PC-3 (cell line): ENCODE measurements around the gene TLX3. TPM values are rescaled to one million over a fixed set of nuclear protein-coding genes. Genes with fewer than 3 reads are reported as not detected.

Source experiments
- ATAC-seq: fragments of 200-7000 bp; cut with Tn5 transposase; 2 replicates; pipeline ENCODE4 v1.9.1; 2020; ENCODE audit warnings: mild to moderate bottlenecking, moderate library complexity
- BruUV-seq: library from RNA; stranded (reverse); fragments of 400-500 nt; replicated peaks from 2 replicates; lab custom pipeline; 2021; lab: Mats Ljungman, UMichigan
- CTCF ChIA-PET: fragments of 300-600 bp; sonication (Branson Sonifier 250); formaldehyde crosslinking; loops from one replicate; lab custom pipeline; 2022; ENCODE audit warnings: antibody characterized with exemption; lab: Charles Lee
- POLR2A ChIA-PET: fragments of 300-600 bp; sonication (Branson Sonifier 250); formaldehyde crosslinking; loops from one replicate; lab custom pipeline; 2022; ENCODE audit warnings: antibody characterized with exemption; ENCODE audit not compliant: unreplicated experiment; lab: Charles Lee
- DNase-seq: peaks from one replicate; pipeline ENCODE4 v3.0.0-alpha.2; 2015
- H2AFZ ChIP-seq: fragments of 300-600 bp; sonication (generic); 2 replicates; pipeline ENCODE4 v1.6.0; 2016; ENCODE audit warnings: antibody characterized with exemption, low read length
- H3F3A ChIP-seq: fragments of 300-600 bp; sonication (generic); one replicate; pipeline ENCODE4 v1.6.0; 2017; ENCODE audit warnings: antibody characterized with exemption, low read length, control low read depth, mild to moderate bottlenecking; ENCODE audit not compliant: unreplicated experiment
- H3K27ac ChIP-seq: fragments of 300-600 bp; sonication (generic); 2 replicates; pipeline ENCODE4 v1.5.1; 2016; ENCODE audit warnings: mild to moderate bottlenecking, low read length
- H3K27me3 ChIP-seq: fragments of 300-600 bp; sonication (generic); 2 replicates; pipeline ENCODE4 v1.6.1; 2016; ENCODE audit warnings: low read length, mixed read lengths
- H3K36me3 ChIP-seq: fragments of 300-600 bp; sonication (generic); 2 replicates; pipeline ENCODE4 v1.6.1; 2016; ENCODE audit warnings: low read depth, mixed run types, low read length, mixed read lengths
- H3K4me1 ChIP-seq: fragments of 300-600 bp; sonication (generic); 2 replicates; pipeline ENCODE4 v1.5.1; 2016; ENCODE audit warnings: low read length; ENCODE audit not compliant: insufficient read depth
- H3K4me2 ChIP-seq: fragments of 300-600 bp; sonication (generic); 2 replicates; pipeline ENCODE4 v1.6.0; 2016; ENCODE audit warnings: low read length
- H3K4me3 ChIP-seq: fragments of 300-600 bp; sonication (generic); 2 replicates; pipeline ENCODE4 v1.5.1; 2016; ENCODE audit warnings: mild to moderate bottlenecking, low read length, mixed read lengths
- H3K79me2 ChIP-seq: fragments of 300-600 bp; sonication (generic); 2 replicates; pipeline ENCODE4 v1.6.1; 2017; ENCODE audit warnings: low read length, mixed read lengths
- H3K9ac ChIP-seq: fragments of 300-600 bp; sonication (generic); 2 replicates; pipeline ENCODE4 v1.6.0; 2016; ENCODE audit warnings: mild to moderate bottlenecking, low read length
- H3K9me2 ChIP-seq: fragments of 300-600 bp; sonication (generic); replicated peaks from 2 replicates; pipeline ENCODE4 v1.6.1; 2016; ENCODE audit warnings: mixed run types, low read length, mixed read lengths
- H3K9me3 ChIP-seq: fragments of 300-600 bp; sonication (generic); 2 replicates; pipeline ENCODE4 v1.6.1; 2016; ENCODE audit warnings: low read length, mixed read lengths
- H4K20me1 ChIP-seq: fragments of 300-600 bp; sonication (generic); 2 replicates; pipeline ENCODE4 v1.6.1; 2016; ENCODE audit warnings: low read length, mixed read lengths
- EZH2 ChIP-seq: fragments of 300-600 bp; sonication (generic); IDR thresholded peaks from one replicate; pipeline ENCODE4 v1.6.1; 2017; ENCODE audit warnings: antibody characterized with exemption, mild to moderate bottlenecking, low read length; ENCODE audit not compliant: unreplicated experiment
- EZH2phosphoT487 ChIP-seq: fragments of 300-600 bp; sonication (generic); IDR thresholded peaks from 2 replicates; pipeline ENCODE4 v1.6.1; 2018; ENCODE audit warnings: mild to moderate bottlenecking, antibody characterized with exemption, low read length, borderline replicate concordance
- intact Hi-C: fragments of 100-400 bp; cut with micrococcal nuclease; formaldehyde crosslinking; loops from 2 replicates; pipeline ENCODE4 v1.9.0; 2023
- total RNA-seq: library from RNA; depleted of rRNA; stranded (reverse); fragments of >200 nt; gene quantifications from 2 replicates; pipeline ENCODE4 v1.2.3, GENCODE V29; 2014
- TF ChIP-seq, protein P1 (sequence below): fragments of 300-600 bp; sonication (generic); conservative IDR thresholded peaks from 2 replicates; pipeline ENCODE4 v1.5.1; 2017; ENCODE audit warnings: antibody characterized with exemption, low read depth, mild to moderate bottlenecking, low read length

Gene TLX3
- total RNA-seq, 1 experiment from 2014 or later = not detected

DNA sequence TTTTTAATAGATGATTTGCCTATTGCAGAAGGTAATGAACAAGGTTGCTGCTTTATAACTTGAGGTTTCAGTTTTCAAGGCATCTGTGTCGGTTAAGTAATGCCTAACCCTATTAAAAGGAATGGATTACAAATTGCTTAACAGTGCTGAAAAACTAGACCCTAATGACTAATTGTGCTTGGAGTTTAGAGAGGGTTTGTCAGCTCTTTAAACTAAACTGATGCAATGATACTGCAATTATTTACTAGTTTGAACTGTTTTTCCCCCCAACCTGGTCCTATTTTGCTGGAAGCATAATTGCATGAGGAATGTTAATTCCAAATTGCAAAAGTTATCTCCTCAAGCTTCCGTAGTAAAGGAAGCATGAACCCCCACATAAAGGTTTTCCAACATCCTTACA is 39.3 kb upstream of the TLX3 start:
- TF ChIP-seq EZH2 (no peak), EZH2phosphoT487 (no peak)
- TF ChIP-seq, protein P1, sequence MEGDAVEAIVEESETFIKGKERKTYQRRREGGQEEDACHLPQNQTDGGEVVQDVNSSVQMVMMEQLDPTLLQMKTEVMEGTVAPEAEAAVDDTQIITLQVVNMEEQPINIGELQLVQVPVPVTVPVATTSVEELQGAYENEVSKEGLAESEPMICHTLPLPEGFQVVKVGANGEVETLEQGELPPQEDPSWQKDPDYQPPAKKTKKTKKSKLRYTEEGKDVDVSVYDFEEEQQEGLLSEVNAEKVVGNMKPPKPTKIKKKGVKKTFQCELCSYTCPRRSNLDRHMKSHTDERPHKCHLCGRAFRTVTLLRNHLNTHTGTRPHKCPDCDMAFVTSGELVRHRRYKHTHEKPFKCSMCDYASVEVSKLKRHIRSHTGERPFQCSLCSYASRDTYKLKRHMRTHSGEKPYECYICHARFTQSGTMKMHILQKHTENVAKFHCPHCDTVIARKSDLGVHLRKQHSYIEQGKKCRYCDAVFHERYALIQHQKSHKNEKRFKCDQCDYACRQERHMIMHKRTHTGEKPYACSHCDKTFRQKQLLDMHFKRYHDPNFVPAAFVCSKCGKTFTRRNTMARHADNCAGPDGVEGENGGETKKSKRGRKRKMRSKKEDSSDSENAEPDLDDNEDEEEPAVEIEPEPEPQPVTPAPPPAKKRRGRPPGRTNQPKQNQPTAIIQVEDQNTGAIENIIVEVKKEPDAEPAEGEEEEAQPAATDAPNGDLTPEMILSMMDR = no peak
- Histone ChIP-seq H4K20me1 (peaks cover 3% of the 10 kb centered on the region; the same call in 1 of the 2 replicates), H3K79me2 (no peaks in the 10 kb centered on the region), H2AFZ (no peak overlapping the region), H3F3A (no peaks in the 10 kb centered on the region), H3K36me3 (no peaks in the 10 kb centered on the region), H3K9ac (no peak overlapping the region), H3K4me2 (no peak overlapping the region), H3K27ac (no peak overlapping the region), H3K9me3 (no peaks in the 10 kb centered on the region), H3K9me2 (no peaks in the 10 kb centered on the region), H3K4me1 (no peaks in the 10 kb centered on the region), H3K27me3 (no peaks in the 10 kb centered on the region), H3K4me3 (no peak overlapping the region)
- POLR2A ChIA-PET = no interaction called here
- intact Hi-C loops = loop anchor here (2.0 to 5.0 kb wide), 2 partner anchors 43 to 62 kb away; no protein-coding TSS in a partner anchor
- no peak for DNase-seq
- CTCF ChIA-PET = no interaction called here
- ATAC-seq = peak; percentile 26; the same call in 1 of the 2 replicates
- no TSS peak for BruUV-seq

DNA sequence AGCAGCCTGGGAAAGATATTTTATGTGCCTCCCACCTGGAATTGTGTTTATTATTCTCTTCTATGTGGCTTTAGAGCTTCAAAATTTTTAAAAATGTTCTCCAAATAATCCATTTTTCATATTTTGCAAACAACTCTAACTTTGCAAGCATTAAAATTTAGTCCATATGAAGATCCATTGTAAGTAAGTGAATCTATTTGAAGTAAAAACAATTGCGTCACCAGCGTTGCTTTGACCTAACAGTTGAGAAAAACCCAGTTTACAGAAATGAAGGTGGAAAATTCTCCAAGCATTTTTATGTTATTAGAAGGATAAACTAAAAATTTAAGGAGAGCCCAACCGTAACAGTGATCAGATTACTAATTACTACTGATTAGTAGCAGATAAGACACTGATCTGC is 38.9 kb upstream of the TLX3 start:
- no peak overlapping the region for H3K4me2 ChIP-seq

GRCh38 chr5:171271798-171272197 is 37.2 kb upstream of the TLX3 start:
- Histone ChIP-seq H3K79me2 (no peaks in the 10 kb centered on the region), H3K4me3 (no peak overlapping the region), H3K27ac (no peak overlapping the region), H3K36me3 (no peaks in the 10 kb centered on the region), H3K9ac (no peak overlapping the region), H2AFZ (no peak overlapping the region), H3K27me3 (no peaks in the 10 kb centered on the region), H4K20me1 (peaks cover 3% of the 10 kb centered on the region; the same call in 1 of the 2 replicates), H3F3A (no peaks in the 10 kb centered on the region), H3K9me3 (no peaks in the 10 kb centered on the region), H3K4me2 (no peak overlapping the region), H3K4me1 (no peaks in the 10 kb centered on the region), H3K9me2 (no peaks in the 10 kb centered on the region)
- intact Hi-C loops = loop anchor here (5.0 kb wide), 1 partner anchor 64 kb away; no protein-coding TSS in a partner anchor
- ChIA-PET CTCF (no interaction called here), POLR2A (no interaction called here)
- TF ChIP-seq, protein P1 = no peak
- no peak for TF ChIP-seq EZH2
- no peak for TF ChIP-seq EZH2phosphoT487
- DNase-seq (no peak), ATAC-seq (no peak)
- no TSS peak for BruUV-seq

More for the DNA sequence above, 38.9 kb upstream of the TLX3 start:
- DNase-seq (no peak), ATAC-seq (no peak)
- no peak overlapping the region for H3K27ac ChIP-seq
- H3K36me3 ChIP-seq = no peaks in the 10 kb centered on the region
- TF ChIP-seq, protein P1 = no peak
- TF ChIP-seq EZH2 = no peak
- no peak for TF ChIP-seq EZH2phosphoT487
- no peaks in the 10 kb centered on the region for H3F3A ChIP-seq
- H2AFZ ChIP-seq = no peak overlapping the region
- no peaks in the 10 kb centered on the region for H3K27me3 ChIP-seq
- no TSS peak for BruUV-seq
- intact Hi-C loops = loop anchor here (5.0 kb wide), 1 partner anchor 63 kb away; no protein-coding TSS in a partner anchor
- H3K4me3 ChIP-seq = no peak overlapping the region
- H3K9me2 ChIP-seq = no peaks in the 10 kb centered on the region
- no peaks in the 10 kb centered on the region for H3K9me3 ChIP-seq
- ChIA-PET CTCF (no interaction called here), POLR2A (no interaction called here)
- no peaks in the 10 kb centered on the region for H3K4me1 ChIP-seq
- H4K20me1 ChIP-seq = peaks cover 3% of the 10 kb centered on the region; the same call in 1 of the 2 replicates
- H3K9ac ChIP-seq = no peak overlapping the region
- no peaks in the 10 kb centered on the region for H3K79me2 ChIP-seq
